NK-92 treated with Interleukin-12 subunit alpha and Interleukin-12 subunit beta, amount 100 ng/mL, for 24 hours (cell line): Measurements from ENCODE around the gene MALAT1.
"Not testable (repeated sequence)": the region's sequence is repeated elsewhere in the genome, so short reads cannot be mapped to it uniquely, and the experiment has no call there.

Experiments used
- DNase-seq: peaks from one replicate; lab custom pipeline; 2025; lab: John Stamatoyannopoulos, UW

MALAT1 gene

DNA sequence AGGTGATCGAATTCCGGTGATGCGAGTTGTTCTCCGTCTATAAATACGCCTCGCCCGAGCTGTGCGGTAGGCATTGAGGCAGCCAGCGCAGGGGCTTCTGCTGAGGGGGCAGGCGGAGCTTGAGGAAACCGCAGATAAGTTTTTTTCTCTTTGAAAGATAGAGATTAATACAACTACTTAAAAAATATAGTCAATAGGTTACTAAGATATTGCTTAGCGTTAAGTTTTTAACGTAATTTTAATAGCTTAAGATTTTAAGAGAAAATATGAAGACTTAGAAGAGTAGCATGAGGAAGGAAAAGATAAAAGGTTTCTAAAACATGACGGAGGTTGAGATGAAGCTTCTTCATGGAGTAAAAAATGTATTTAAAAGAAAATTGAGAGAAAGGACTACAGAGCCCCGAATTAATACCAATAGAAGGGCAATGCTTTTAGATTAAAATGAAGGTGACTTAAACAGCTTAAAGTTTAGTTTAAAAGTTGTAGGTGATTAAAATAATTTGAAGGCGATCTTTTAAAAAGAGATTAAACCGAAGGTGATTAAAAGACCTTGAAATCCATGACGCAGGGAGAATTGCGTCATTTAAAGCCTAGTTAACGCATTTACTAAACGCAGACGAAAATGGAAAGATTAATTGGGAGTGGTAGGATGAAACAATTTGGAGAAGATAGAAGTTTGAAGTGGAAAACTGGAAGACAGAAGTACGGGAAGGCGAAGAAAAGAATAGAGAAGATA is at the start of gene MALAT1:
Gene MALAT1 (plus strand): TSS at position 69 of the 736 bp plus-strand sequence.
- DNase-seq: peak; percentile 81

DNA sequence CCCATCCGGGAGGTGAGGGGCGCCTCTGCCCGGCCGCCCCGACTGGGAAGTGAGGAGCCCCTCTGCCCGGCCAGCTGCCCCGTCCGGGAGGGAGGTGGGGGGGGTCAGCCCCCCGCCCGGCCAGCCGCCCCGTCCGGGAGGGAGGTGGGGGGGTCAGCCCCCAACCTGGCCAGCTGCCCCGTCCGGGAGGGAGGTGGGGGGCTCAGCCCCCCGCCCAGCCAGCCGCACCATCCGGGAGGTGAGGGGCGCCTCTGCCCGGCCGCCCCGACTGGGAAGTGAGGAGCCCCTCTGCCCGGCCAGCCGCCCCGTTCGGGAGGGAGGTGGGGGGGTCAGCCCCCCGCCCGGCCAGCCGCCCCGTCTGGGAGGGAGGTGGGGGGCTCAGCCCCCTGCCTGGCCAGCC is 47.5 kb upstream of the MALAT1 start:
- not testable (repeated sequence) for DNase-seq

DNA sequence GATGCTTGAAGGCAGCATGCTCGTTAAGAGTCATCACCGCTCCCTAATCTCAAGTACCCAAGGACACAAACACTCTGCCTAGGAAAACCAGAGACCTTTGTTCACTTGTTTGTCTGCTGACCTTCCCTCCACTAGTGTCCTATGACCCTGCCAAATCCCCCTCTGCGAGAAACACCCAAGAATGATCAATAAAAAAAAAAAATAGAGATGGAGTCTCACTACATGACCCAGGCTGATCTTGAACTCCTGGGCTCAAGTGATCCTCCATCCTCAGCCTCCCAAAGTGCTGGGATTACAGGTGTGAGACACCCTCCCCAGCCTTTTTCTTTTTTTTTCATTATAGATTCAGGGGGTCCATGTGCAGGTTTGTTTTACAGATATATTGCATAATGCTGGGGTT is 46.6 kb upstream of the MALAT1 start:
- not testable (repeated sequence) for DNase-seq

GRCh38 chr11:65452806-65453490 is 45.9 kb upstream of the MALAT1 start:
- no peak for DNase-seq

GRCh38 chr11:65454311-65454695 is 44.5 kb upstream of the MALAT1 start:
- no peak for DNase-seq

DNA sequence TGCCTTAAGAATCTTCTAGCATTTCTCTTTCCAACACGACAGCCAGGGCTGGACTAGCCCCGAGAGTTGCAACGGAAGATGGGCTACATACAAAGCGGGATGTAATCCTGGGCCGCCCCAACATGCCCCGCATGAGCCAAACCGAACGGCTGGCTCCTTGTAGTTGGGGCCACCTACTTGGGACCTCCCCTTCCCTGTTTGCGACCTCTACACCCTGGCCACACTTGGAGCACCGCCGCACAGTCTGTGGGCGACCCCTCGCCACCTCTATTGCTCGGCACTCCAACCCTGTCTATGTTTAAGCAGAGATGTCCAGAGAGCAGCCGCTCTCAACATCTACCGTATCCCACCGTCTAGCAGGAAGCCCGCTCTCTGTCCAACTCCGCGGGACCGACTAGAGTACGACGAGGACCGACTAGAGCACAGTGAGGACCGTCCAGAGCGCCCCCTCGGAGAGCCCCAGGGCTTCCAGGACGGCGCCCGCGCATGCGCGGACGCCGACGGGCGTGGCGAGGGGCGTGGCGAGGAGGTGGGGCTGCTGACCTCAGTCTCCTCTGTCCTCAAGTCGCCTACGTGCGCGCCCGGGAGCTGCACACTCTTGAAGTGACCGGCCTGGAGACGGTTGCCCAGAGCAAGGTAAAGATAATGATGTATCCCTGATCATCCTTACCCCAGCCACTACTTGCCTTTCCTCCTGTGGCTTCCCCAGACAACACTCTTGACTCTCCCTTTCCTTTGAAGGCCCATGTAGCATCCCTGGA is 44.0 kb upstream of the MALAT1 start:
- DNase-seq: peak; percentile 81

DNA sequence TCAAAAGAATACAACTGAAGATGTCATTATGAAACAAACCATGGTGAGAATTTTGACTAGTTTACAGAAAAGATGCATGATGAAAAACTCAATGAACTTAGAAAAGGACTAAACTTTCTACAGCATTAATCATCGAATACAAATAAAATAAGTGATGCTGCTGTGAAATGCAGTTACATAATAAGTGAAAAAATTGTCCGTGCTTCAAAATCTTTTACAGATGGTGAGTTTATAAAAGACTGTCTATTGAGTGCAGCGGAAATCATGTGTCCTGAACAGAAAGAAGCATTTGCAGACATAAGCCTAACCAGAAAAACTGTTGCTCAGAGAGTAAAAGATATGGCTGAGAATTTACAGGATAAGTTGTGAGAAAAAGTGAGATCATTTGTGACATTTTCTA is 42.4 kb upstream of the MALAT1 start:
- DNase-seq: no peak

DNA sequence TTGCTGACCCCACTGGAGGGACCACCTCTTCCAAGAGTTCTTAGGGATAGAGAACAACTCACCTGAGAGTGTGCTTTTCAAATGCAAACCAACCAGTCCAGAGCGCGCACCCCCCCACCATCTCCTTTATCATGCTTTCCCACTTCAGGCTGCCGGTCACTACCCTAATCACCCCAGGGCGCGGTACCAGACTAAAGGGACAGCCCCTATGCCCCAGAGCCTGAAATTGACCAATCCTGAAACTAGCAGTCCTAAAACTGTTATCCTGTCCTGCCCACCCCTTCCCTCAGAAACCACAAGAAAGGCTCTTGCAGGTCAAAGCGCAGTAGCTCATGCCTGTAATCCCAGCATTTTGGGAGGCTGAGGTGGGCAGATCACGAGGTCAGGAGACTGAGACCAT is 39.3 kb upstream of the MALAT1 start:
- DNase-seq: no peak

- DNase-seq: not testable (repeated sequence)
Measured at GRCh38 chr11:65465471-65465870, 33.4 kb upstream of the MALAT1 start.

DNA sequence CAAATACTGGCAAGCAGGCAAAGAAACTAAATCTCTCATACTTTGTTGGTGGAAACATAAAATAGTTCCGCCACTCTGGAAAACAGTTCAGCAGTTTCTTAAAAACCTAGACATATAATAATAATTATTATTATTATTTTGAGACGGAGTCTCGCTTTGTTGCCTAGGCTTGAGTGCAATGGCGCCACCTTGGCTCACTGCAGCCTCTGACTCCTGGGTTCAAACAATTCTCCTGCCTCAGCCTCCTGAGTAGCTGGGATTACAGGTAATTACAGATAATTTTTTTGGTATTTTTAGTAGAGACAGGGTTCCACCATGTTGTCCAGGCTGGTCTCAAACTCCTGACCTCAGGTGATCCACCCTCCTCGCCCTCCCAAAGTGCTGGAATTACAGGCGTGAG is 31.5 kb upstream of the MALAT1 start:
- DNase-seq: not testable (repeated sequence)

- DNase-seq: peak; percentile 50
Measured at GRCh38 chr11:65468874-65469333, 29.9 kb upstream of the MALAT1 start.

DNA sequence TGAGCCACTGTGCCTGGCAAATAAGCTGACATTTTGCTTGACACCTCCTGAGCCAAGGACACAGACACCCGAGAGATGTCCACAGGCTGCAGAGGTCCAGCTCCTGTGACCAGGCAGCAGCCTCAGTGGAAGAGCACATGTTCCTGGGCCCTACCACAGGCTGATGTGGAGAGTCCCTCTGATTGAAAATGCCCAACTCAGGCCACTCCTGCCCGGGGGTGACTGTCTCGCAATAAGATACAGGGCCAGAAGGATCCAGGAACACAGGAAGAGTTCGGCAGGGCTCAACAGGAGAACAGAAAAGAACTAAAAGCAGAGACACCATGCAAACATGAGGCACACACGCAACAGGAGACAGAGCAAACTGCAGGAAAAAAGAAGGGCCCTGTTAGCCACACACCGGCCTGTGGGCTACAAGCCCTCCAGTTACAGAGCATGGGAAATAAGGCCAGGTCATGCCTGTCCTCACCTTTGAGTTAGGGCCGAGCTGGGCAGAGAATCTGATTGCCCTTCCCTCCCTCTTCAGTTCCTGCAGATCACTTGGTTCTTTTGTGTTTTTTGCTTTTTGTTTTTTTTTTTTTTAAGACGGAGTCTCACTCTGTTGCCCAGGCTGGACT is 28.3 kb upstream of the MALAT1 start:
- no peak for DNase-seq

DNA sequence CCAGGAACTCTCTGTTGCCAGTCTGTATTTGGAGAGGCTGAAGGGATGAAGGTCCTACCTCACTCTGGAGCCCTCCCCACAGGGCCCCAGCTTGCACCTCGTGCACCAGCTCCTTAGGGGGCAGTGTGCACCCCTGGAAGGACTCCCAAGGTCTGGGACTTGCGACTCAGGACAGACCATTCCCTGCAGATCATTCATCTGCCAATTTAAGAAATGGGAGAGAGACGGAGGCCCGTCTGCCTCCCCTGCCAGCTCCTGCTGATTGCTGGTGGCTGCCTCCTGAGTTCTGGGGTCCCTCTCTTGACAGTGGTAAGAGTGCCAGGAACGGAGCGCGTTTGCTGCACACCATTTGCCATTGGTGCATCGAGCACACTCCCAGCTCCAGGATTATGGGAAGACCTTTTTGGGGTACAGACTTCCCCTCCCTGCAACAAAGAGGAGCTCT is 27.4 kb upstream of the MALAT1 start:
- no peak for DNase-seq

DNA sequence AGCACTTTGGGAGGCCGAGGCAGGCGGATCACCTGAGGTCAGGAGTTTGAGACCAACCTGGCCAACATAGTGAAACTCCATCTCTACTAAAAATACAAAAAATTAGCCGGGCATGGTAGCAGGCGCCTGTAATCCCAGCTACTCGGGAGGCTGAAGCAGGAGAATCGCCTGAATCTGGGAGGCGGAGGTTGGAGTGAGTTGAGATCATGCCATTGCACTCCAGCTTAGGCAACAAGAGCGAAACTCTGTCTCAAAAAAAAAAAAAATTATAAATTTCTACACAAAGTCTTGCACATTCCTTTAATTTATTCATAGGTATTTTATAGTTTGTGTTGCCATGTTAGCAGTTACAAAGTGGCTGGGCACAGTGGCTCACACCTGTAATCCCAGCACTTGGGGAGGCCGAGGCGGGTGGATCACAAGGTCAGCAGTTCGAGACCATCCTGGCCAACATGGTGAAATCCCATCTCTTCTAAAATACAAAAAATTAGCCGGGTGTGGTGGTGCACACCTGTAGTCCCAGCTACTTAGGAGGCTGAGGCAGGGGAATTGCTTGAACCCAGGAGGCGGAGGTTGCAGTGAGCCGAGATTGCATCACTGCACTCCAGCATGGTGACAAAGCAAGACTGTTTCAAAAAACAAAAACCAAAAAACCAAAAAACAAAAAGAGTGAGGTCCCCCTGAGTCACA is 26.1 kb upstream of the MALAT1 start:
- DNase-seq: not testable (repeated sequence)

DNA sequence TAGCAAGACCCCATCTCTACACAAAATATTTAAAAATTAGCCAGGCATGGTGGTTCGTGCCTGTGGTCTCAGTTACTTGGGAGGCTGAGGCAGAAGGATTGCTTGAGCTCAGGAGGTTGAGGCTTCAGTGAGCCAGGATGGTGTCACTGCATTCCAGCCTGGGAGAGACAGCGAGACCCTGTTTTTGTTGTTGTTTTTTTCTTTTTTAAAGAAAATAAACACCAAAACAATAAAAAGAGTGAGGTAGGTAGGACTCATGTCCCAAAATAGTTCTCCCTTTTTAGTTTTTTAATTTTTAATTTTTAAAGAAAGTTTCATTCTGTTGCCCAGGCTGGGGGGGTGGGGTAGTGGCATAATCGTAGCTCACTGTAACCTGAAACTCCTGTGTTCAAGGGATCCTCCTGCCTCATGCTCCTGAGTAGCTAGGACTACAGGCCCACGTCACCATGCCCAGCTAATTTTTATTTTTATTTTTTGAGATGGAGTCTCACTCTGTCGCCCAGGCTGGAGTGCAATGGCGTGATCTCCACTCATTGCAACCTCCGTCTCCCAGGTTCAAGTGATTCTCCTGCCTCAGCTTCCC is 25.5 kb upstream of the MALAT1 start:
- DNase-seq: no peak

DNA sequence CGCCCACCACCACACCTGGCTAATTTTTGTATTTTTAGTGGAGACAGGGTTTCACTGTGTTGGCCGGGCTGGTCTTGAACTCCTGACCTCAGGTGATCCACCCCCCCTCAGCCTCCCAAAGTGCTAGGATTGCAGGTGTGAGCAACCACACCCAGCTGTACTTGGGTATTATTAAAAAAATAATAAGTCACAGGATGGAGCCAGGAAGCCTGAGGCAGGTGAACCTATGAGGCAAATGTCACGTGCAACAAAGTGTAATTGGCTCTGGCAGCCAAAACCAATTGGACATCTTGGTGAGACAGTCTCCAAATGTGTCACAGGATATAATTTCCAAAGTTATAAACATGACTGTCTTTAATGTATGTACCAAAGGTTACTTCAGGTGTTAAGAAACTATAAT is 24.0 kb upstream of the MALAT1 start:
- DNase-seq: no peak

DNA sequence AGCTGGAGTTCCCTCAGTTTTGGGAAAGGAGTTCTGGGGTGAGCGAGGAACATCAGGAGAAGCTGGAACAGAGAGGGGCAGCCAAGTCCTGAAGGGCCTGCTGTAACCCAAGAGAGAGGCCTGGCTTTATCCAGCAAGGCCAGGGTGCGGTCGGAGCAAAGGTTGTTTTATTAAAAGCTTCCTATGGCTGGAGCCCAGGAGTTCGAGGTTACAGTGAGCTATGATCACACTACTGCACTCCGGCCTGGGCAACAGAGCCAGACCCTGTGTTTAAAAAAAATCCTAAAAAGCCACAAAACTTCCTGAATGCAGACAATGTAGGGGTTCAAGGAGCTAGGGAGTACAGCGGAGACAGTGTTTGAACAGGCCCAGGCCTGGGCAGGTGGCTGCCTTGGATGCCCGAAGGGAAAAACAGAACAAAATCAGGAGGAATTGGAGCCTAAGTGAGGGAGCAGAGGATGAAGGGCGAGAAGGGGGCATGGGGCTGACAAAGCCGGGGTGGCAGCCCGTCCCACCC is 22.2 kb upstream of the MALAT1 start:
- DNase-seq: no peak

DNA sequence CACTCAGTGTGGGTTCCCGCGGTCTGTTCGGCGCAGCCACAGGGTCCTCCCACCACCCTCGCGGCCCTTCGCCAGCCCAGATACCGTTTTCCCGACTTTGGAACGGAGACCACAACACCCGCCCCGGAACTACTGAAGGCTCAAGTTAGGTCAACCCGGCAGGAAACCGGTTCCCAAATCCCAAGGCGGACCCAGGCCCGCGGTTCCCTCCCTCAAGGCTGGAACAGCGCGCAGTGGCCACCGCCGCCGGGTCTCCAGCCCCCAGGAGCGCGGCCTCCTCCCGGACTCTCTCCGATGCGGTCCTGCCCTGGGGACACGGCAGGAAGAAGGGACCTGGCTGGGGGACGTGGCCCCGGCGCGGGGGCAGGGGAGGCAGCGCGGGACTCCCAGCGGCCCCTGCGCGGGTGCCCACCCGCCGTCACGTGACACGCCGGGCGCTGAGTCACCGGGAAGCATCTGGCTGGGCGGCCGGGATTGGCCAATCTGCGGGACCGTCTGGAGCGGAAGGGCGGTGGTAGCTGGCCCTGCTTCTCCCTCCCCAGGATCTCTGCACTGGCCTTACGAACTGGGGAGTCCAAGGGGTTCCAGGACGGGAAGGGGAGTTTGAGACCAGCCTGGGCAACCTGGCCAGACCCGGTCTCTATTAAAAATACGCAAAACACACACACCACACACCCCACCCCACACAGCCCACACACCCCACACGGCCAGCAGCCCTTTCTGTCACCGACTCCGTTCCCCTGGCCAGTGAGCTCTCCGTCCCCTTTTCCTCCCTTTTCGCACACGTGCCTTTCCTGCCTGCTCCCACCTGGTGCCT is 21.5 kb upstream of the MALAT1 start:
- DNase-seq: peak; percentile 93

DNA sequence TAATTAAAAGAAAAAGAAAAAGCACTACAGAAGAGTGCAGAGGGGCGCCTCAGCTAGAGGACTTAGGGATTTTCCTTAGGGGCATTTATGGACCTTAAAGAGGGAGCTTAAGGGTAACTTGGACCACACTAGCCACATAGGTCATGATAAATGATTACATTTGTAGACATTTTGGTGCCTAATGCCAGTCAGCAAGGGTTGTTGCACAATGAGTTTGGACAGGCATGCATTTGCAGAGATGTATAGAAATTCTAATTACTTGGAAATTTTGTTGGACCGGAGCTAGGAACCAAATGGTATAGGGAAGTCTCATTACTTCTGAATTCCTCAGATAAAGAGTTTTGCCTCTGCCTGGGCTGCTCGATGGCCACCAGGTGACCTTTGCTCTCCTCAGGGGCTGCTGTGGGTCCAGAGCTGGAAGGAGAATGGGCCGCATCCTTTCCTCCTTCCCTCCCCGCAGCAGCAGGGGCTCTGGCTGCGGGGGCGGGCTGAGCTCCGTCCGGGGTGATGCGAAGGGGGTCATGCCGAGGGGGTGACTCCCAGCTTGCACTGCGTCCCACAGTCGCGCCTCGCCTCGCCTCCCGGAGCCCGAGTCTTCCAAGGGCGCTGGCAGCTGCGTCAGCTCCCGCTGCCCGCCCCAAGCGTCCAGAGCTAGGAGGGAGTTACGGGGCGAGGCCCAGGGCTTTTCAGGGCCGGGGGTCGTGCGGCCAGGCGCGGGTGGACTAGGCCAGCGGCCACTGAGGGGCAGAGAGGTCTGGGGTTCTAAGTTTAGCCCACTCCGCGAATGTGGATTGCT is 20.3 kb upstream of the MALAT1 start:
- no peak for DNase-seq
